HCT116 (cell line): Measurements from ENCODE around the gene PDE1C. TPM values are rescaled to one million over a fixed set of nuclear protein-coding genes. Genes with fewer than 3 reads are reported as not detected.

ENCODE experiments used
- ATAC-seq: fragments of 200-7000 bp; cut with Tn5 transposase; 2 replicates; pipeline ENCODE4 v1.9.1; 2020; ENCODE audit warnings: mild to moderate bottlenecking, moderate library complexity
- BruUV-seq: library from RNA; stranded (reverse); fragments of 400-500 nt; replicated peaks from 2 replicates; lab custom pipeline; 2021; lab: Mats Ljungman, UMichigan
- CTCF ChIA-PET: fragments of 300-600 bp; sonication (Branson Sonifier 250); formaldehyde crosslinking; loops from one replicate; lab custom pipeline; 2021; ENCODE audit warnings: antibody characterized with exemption; lab: Charles Lee
- POLR2A ChIA-PET: fragments of 300-600, 350-600 bp; sonication (Branson Sonifier 250); formaldehyde crosslinking; loops from one replicate; lab custom pipeline; 2021; ENCODE audit warnings: antibody characterized with exemption; lab: Charles Lee
- RAD21 ChIA-PET, 2 experiments: fragments of 300-600 bp; sonication (Branson Sonifier 250); formaldehyde crosslinking; loops; one replicate each; lab custom pipeline; 2023; ENCODE audit warnings: low total read pairs in 2 of 2; ENCODE audit not compliant: uncharacterized antibody in 2 of 2, unreplicated experiment in 2 of 2, low non-redundant PET in 1 of 2; lab: Charles Lee
- DNase-seq: peaks from one replicate; pipeline ENCODE4 v3.0.0-alpha.2; 2010; ENCODE audit warnings: low read depth, low spot score
- H2AFZ ChIP-seq: fragments of 200-600 bp; shearing (Covaris generic), sonication (generic); 2 replicates; pipeline ENCODE4 v1.6.1; 2017; ENCODE audit warnings: low read depth, mixed run types, mixed read lengths, antibody characterized with exemption, low read length; ENCODE audit not compliant: poor library complexity, severe bottlenecking
- H3K27ac ChIP-seq: 2 replicates; pipeline ENCODE4 v1.5.1; 2012; ENCODE audit warnings: low read depth, low read length
- H3K27me3 ChIP-seq: fragments of 200-600 bp; sonication (generic); 2 replicates; pipeline ENCODE4 v1.6.1; 2016; ENCODE audit warnings: mixed run types, low read length, mixed read lengths; ENCODE audit not compliant: insufficient read depth
- H3K36me3 ChIP-seq, 2 experiments: fragments of 200-500 bp in 1 of 2; fragments of 200-600 bp in 1 of 2; sonication (Bioruptor generic) in 1 of 2; sonication (generic) in 1 of 2; 2 replicates each; pipeline versions ENCODE4 v1.5.1 to v1.6.1; 2014 to 2016; ENCODE audit warnings: low read length in 2 of 2, inconsistent platforms in 1 of 2, mixed read lengths in 1 of 2, mixed run types in 1 of 2; ENCODE audit not compliant: insufficient read depth in 2 of 2, control insufficient read depth in 1 of 2
- H3K4me1 ChIP-seq, 2 experiments: fragments of 200-600 bp in 1 of 2; sonication (generic) in 1 of 2; 2 replicates each; pipeline versions ENCODE4 v1.5.1 to v1.6.1; 2012 to 2017; ENCODE audit warnings: low read length in 2 of 2, inconsistent platforms in 1 of 2, mild to moderate bottlenecking in 1 of 2, mixed read lengths in 1 of 2, mixed run types in 1 of 2, moderate library complexity in 1 of 2; ENCODE audit not compliant: insufficient read depth in 2 of 2, control insufficient read depth in 1 of 2
- H3K4me2 ChIP-seq: fragments of 200-600 bp; sonication (generic); 2 replicates; pipeline ENCODE4 v1.6.1; 2017; ENCODE audit warnings: mixed run types, low read length, mixed read lengths
- H3K4me3 ChIP-seq, 2 experiments: fragments of 200-600 bp in 1 of 2; sonication (generic) in 1 of 2; replicated peaks in 1 of 2; 2 replicates each; pipeline ENCODE4 v1.5.1; 2011 to 2016; ENCODE audit warnings: low read length in 2 of 2, control low read depth in 1 of 2, low read depth in 1 of 2, mild to moderate bottlenecking in 1 of 2, mixed read lengths in 1 of 2, mixed run types in 1 of 2
- H3K79me2 ChIP-seq: fragments of 200-600 bp; sonication (generic); 2 replicates; pipeline ENCODE4 v1.6.1; 2017; ENCODE audit warnings: mild to moderate bottlenecking, mixed run types, low read length, moderate library complexity, mixed read lengths; ENCODE audit not compliant: insufficient read depth
- H3K9ac ChIP-seq: fragments of 200-600 bp; sonication (generic); 2 replicates; pipeline ENCODE4 v1.6.1; 2016; ENCODE audit warnings: low read length, mixed read lengths
- H3K9me2 ChIP-seq: fragments of 200-600 bp; sonication (generic), shearing (Covaris generic); 2 replicates; pipeline ENCODE4 v1.6.1; 2017; ENCODE audit warnings: mixed run types, mild to moderate bottlenecking, moderate library complexity; ENCODE audit not compliant: insufficient read depth
- H3K9me3 ChIP-seq, 2 experiments: fragments of 200-500 bp in 1 of 2; fragments of 200-600 bp in 1 of 2; sonication (Bioruptor generic) in 1 of 2; sonication (generic) in 1 of 2; 2 replicates each; pipeline ENCODE4 v1.6.1; 2014 to 2017; ENCODE audit warnings: low read length in 2 of 2, mixed read lengths in 2 of 2, inconsistent platforms in 1 of 2, low read depth in 1 of 2, mild to moderate bottlenecking in 1 of 2, mixed run types in 1 of 2, moderate library complexity in 1 of 2; ENCODE audit not compliant: control insufficient read depth in 1 of 2, insufficient read depth in 1 of 2
- H4K20me1 ChIP-seq: fragments of 200-600 bp; sonication (generic), shearing (Covaris generic); 2 replicates; pipeline ENCODE4 v1.6.1; 2017; ENCODE audit warnings: mixed run types, mild to moderate bottlenecking, moderate library complexity; ENCODE audit not compliant: insufficient read depth
- ATF3 ChIP-seq: IDR thresholded peaks from 2 replicates; pipeline ENCODE4 v1.6.1; 2012
- CEBPB ChIP-seq: IDR thresholded peaks from 2 replicates; pipeline ENCODE4 v1.6.1; 2012; ENCODE audit warnings: low read depth
- EGR1 ChIP-seq: IDR thresholded peaks from 2 replicates; pipeline ENCODE4 v1.6.1; 2012; ENCODE audit warnings: low read depth
- EZH2 ChIP-seq: fragments of 200-600 bp; sonication (generic); IDR thresholded peaks from 2 replicates; pipeline ENCODE4 v1.6.1; 2017; ENCODE audit warnings: antibody characterized with exemption, mixed run types
- EZH2phosphoT487 ChIP-seq: fragments of 200-600 bp; IDR thresholded peaks from 2 replicates; pipeline ENCODE4 v1.6.1; 2018; ENCODE audit warnings: antibody characterized with exemption, borderline replicate concordance
- FOSL1 ChIP-seq: IDR thresholded peaks from 2 replicates; pipeline ENCODE4 v1.6.1; 2012; ENCODE audit warnings: low read depth
- JUND ChIP-seq: IDR thresholded peaks from 2 replicates; pipeline ENCODE4 v1.6.1; 2012
- POLR2AphosphoS5 ChIP-seq: IDR thresholded peaks from 2 replicates; pipeline ENCODE4 v1.6.1; 2011; ENCODE audit warnings: mild to moderate bottlenecking, low read depth, low read length, moderate library complexity
- RAD21 ChIP-seq: IDR thresholded peaks from 2 replicates; pipeline ENCODE4 v1.6.1; 2012; ENCODE audit warnings: low read depth, mild to moderate bottlenecking
- SIN3A ChIP-seq: IDR thresholded peaks from 2 replicates; pipeline ENCODE4 v1.6.1; 2012; ENCODE audit warnings: low read depth
- SP1 ChIP-seq: IDR thresholded peaks from 2 replicates; pipeline ENCODE4 v1.6.1; 2012; ENCODE audit warnings: low read depth
- YY1 ChIP-seq: IDR thresholded peaks from 2 replicates; pipeline ENCODE4 v1.6.1; 2011; ENCODE audit warnings: low read length, low read depth, moderate library complexity, mild to moderate bottlenecking; ENCODE audit not compliant: insufficient replicate concordance; ENCODE audit errors: extremely low read depth
- ZFX ChIP-seq: fragments of 450-650 bp; IDR thresholded peaks from 2 replicates; pipeline ENCODE4 v1.6.1; 2017
- ZNF274 ChIP-seq: fragments of 200-500 bp; sonication (Bioruptor generic); IDR thresholded peaks from 2 replicates; pipeline ENCODE4 v1.6.1; 2014; ENCODE audit warnings: mild to moderate bottlenecking, low read depth, low read length, inconsistent platforms
- intact Hi-C: fragments of 100-400 bp; cut with micrococcal nuclease; formaldehyde crosslinking; loops from 2 replicates; pipeline ENCODE4 v1.10.0; 2022
- total RNA-seq: library from RNA; stranded (reverse); gene quantifications from one replicate; pipeline ENCODE4 v1.2.1, GENCODE V29; 2021; ENCODE audit not compliant: unreplicated experiment
- TF ChIP-seq, protein P1 (sequence below): IDR thresholded peaks from 2 replicates; pipeline ENCODE4 v1.6.1; 2011; ENCODE audit warnings: mild to moderate bottlenecking, low read length, moderate library complexity; ENCODE audit not compliant: insufficient replicate concordance; ENCODE audit errors: extremely low read depth
- TF ChIP-seq, protein P2 (sequence below), 3 experiments: fragments of 200-600 bp in 1 of 3; sonication (generic) in 1 of 3; IDR thresholded peaks in 2 of 3; conservative IDR thresholded peaks in 1 of 3; 2 replicates each; pipeline ENCODE4 v1.5.1; 2012 to 2017; ENCODE audit warnings: low read depth in 2 of 3, low read length in 2 of 3, antibody characterized with exemption in 1 of 3, borderline replicate concordance in 1 of 3, control low read depth in 1 of 3, mild to moderate bottlenecking in 1 of 3, mixed read lengths in 1 of 3, mixed run types in 1 of 3, moderate library complexity in 1 of 3; ENCODE audit not compliant: insufficient read depth in 1 of 3

PDE1C gene
- total RNA-seq, 1 experiment from 2014 or later = 0.17 TPM

DNA sequence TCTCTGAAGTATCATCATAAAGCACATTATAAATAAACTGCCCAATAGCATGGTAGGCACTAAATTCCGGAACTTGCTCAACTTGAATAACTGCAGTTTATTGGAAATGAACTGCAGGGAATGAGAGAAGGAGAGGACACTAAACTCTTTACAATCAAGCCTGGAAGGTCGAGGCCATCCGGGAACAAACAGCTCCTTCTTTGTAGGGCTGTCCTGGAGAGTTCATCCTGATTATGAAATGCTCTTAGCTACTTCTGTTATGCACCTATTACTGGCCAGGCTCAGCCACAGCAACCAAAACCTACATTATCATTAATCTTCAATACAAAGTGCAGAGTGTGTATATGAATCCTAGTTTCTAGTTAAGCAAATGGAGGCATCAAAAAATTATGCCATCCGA, 318.5 kb downstream of the PDE1C start (continued):
- TF ChIP-seq ZFX (no peak), FOSL1 (no peak), EZH2 (no peak), JUND (no peak), SIN3A (no peak), EGR1 (no peak)

GRCh38 chr7:31748084-31748483, 322.1 kb downstream of the PDE1C start:
- no TSS peak for BruUV-seq
- H3K4me1 ChIP-seq = no peaks in the 10 kb centered on the region
- no peaks in the 10 kb centered on the region for H3K9me3 ChIP-seq
- ChIA-PET RAD21 (no interaction called here), CTCF (no interaction called here), POLR2A (no interaction called here)
- TF ChIP-seq POLR2AphosphoS5 (no peak), EZH2phosphoT487 (no peak), YY1 (no peak), SP1 (no peak), ATF3 (no peak), CEBPB (no peak), RAD21 (no peak), EGR1 (no peak), EZH2 (no peak), ZNF274 (no peak)
- TF ChIP-seq, protein P1, sequence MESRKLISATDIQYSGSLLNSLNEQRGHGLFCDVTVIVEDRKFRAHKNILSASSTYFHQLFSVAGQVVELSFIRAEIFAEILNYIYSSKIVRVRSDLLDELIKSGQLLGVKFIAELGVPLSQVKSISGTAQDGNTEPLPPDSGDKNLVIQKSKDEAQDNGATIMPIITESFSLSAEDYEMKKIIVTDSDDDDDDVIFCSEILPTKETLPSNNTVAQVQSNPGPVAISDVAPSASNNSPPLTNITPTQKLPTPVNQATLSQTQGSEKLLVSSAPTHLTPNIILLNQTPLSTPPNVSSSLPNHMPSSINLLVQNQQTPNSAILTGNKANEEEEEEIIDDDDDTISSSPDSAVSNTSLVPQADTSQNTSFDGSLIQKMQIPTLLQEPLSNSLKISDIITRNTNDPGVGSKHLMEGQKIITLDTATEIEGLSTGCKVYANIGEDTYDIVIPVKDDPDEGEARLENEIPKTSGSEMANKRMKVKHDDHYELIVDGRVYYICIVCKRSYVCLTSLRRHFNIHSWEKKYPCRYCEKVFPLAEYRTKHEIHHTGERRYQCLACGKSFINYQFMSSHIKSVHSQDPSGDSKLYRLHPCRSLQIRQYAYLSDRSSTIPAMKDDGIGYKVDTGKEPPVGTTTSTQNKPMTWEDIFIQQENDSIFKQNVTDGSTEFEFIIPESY = no peak
- TF ChIP-seq, protein P2, sequence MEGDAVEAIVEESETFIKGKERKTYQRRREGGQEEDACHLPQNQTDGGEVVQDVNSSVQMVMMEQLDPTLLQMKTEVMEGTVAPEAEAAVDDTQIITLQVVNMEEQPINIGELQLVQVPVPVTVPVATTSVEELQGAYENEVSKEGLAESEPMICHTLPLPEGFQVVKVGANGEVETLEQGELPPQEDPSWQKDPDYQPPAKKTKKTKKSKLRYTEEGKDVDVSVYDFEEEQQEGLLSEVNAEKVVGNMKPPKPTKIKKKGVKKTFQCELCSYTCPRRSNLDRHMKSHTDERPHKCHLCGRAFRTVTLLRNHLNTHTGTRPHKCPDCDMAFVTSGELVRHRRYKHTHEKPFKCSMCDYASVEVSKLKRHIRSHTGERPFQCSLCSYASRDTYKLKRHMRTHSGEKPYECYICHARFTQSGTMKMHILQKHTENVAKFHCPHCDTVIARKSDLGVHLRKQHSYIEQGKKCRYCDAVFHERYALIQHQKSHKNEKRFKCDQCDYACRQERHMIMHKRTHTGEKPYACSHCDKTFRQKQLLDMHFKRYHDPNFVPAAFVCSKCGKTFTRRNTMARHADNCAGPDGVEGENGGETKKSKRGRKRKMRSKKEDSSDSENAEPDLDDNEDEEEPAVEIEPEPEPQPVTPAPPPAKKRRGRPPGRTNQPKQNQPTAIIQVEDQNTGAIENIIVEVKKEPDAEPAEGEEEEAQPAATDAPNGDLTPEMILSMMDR (IDR thresholded peaks at IDR 0.05 in 2 of 3, conservative IDR thresholded peaks at IDR 0.05 in 1 of 3; ENCODE audit: borderline replicate concordance in 1 of 3, insufficient read depth in 1 of 3, low read depth in 2 of 3, low read length in 2 of 3) = no peak
- intact Hi-C loops = no loop called here
- no peaks in the 10 kb centered on the region for H3K9me2 ChIP-seq
- no peak overlapping the region for H3K4me2 ChIP-seq
- no peak overlapping the region for H3K9ac ChIP-seq
- no peaks in the 10 kb centered on the region for H3K36me3 ChIP-seq
- no peak overlapping the region for H2AFZ ChIP-seq
- ATAC-seq = no peak
- peaks cover 20% of the 10 kb centered on the region; the same call in 1 of the 2 replicates for H3K27me3 ChIP-seq
- H4K20me1 ChIP-seq = no peaks in the 10 kb centered on the region
- no peaks in the 10 kb centered on the region for H3K79me2 ChIP-seq
- H3K27ac ChIP-seq = no peak overlapping the region
- no peak overlapping the region for H3K4me3 ChIP-seq
- no peak for DNase-seq
